ENCODE results near the gene DENND1B. TPM values are rescaled to one million over a fixed set of nuclear protein-coding genes. Genes with fewer than 3 reads are reported as not detected.

The DENND1B gene
- total RNA-seq, 4 donors from 2014 or later, result 9.0 to 40.2 (median 10.8) TPM

DNA sequence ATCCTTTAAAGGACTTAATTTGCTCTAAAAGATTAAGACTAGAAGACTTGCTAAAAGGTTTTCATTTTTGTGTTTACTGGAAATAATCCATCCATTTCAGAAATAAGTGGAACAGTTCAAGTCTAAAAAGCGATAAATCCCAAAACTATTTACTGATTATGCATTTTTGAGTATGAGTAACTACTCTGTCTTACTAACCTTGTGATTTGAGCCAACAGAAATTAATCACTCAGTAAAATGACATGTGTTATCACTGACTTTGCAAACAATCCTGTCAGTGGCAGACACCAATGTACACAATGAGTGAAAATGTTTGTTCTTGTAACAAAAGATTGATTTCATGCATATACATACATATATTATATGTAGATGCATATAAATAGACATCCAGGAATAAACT is 218.0 kb downstream of the DENND1B start:
- H3K4me1 ChIP-seq, result peaks cover 0 to 8% (median 0%) of the 10 kb centered on the region in 4 donors
- no peak overlapping the region for H3K27ac ChIP-seq
- H3K27me3 ChIP-seq, result no peaks in the 10 kb centered on the region
- TF ChIP-seq, protein P1, sequence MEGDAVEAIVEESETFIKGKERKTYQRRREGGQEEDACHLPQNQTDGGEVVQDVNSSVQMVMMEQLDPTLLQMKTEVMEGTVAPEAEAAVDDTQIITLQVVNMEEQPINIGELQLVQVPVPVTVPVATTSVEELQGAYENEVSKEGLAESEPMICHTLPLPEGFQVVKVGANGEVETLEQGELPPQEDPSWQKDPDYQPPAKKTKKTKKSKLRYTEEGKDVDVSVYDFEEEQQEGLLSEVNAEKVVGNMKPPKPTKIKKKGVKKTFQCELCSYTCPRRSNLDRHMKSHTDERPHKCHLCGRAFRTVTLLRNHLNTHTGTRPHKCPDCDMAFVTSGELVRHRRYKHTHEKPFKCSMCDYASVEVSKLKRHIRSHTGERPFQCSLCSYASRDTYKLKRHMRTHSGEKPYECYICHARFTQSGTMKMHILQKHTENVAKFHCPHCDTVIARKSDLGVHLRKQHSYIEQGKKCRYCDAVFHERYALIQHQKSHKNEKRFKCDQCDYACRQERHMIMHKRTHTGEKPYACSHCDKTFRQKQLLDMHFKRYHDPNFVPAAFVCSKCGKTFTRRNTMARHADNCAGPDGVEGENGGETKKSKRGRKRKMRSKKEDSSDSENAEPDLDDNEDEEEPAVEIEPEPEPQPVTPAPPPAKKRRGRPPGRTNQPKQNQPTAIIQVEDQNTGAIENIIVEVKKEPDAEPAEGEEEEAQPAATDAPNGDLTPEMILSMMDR (IDR thresholded peaks at IDR 0.05), result no peak
- TF ChIP-seq POLR2A (IDR thresholded peaks at IDR 0.05) (no peak), EP300 (IDR thresholded peaks at IDR 0.05) (no peak)
- H3K36me3 ChIP-seq, result no peaks in the 10 kb centered on the region
- no peaks in the 10 kb centered on the region for H3K9me3 ChIP-seq
- no peak overlapping the region for H3K4me3 ChIP-seq
- WGBS, 2 donors, result 31 to 35% methylated on average over 1 of the region's 1 CpG
- no peak for DNase-seq (ENCODE audit: low spot score in 2 of 2)

DNA sequence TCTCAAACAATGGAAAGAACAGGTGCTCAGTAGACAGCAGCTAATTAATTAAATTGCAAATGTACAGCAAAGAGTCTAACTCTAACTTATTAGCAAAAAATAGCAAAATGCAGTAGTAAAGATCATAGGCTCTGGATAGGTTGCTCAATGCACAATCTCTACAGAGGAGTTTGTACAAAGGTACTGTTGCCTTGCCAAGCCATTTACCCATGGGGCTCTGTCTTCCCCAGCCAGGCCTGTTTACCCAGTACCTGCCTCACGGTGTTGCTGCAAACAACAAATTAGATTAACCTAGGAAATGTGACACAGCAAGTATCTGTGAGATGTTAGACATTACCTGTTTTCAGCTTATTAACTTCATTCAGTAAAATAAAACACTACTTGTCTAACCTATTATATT is 222.0 kb downstream of the DENND1B start:
- H3K27ac ChIP-seq, result no peak overlapping the region
- no peak for DNase-seq (ENCODE audit: low spot score in 2 of 2)
- no peaks in the 10 kb centered on the region for H3K27me3 ChIP-seq
- no peak overlapping the region for H3K4me3 ChIP-seq
- no peaks in the 10 kb centered on the region for H3K36me3 ChIP-seq
- H3K4me1 ChIP-seq, result peaks cover 0 to 8% (median 0%) of the 10 kb centered on the region in 4 donors
- TF ChIP-seq, protein P1 (IDR thresholded peaks at IDR 0.05), result no peak
- TF ChIP-seq POLR2A (IDR thresholded peaks at IDR 0.05) (no peak), EP300 (IDR thresholded peaks at IDR 0.05) (no peak)
- WGBS, 2 donors, result 0 to 53% methylated on average over 1 of the region's 1 CpG
- no peaks in the 10 kb centered on the region for H3K9me3 ChIP-seq

DNA sequence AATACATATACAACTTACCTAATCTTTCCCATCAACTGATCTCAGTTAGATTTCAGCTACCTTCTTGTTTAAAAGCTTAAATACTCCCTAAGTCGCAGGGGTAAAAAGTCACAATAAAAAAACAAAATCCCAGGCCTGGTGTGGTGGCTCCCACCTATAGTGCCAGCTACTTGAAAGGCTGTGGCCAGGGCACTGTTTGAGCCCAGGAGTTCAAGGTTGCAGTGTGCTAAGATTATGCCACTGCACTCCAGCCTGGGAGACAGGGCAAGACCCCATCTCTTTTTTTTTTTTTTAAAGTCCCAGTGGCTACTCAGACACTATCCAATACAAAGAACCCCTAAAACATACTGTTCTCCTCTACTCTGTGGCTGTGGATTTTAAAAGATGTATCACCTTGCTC is 228.3 kb downstream of the DENND1B start:
- WGBS, 2 donors, result 95 to 100% methylated on average over 1 of the region's 1 CpG
- H3K36me3 ChIP-seq, result peaks cover 0 to 4% (median 3%) of the 10 kb centered on the region in 3 donors
- H3K9me3 ChIP-seq, result no peaks in the 10 kb centered on the region
- no peak for DNase-seq (ENCODE audit: low spot score in 2 of 2)
- H3K27me3 ChIP-seq, result no peaks in the 10 kb centered on the region
- no peaks in the 10 kb centered on the region for H3K4me1 ChIP-seq
- no peak overlapping the region for H3K27ac ChIP-seq
- no peak overlapping the region for H3K4me3 ChIP-seq
- TF ChIP-seq, protein P1 (IDR thresholded peaks at IDR 0.05), result no peak
- no peak for TF ChIP-seq EP300 (IDR thresholded peaks at IDR 0.05)

DNA sequence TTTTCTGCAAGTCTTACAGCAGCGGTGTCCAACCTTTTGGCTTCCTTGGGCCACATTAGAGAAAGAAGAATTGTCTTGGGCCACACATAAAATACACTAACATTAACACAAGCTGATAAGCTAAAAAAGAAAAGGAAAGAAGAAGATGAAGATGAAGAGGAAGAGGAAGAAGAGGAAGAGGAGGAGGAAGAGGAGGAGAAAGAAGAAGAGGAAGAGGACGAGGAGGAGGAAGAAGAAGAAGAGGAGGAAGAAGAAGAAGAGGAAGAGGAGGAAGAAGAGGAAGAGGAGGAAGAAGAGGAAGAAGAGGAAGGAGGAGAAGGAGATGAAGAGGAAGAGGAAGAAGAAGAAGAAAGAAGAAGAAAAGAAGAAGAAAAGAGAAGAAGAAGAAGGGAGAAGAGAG is 230.7 kb downstream of the DENND1B start:
- TF ChIP-seq, protein P1 (IDR thresholded peaks at IDR 0.05), result no peak
- TF ChIP-seq EP300 (IDR thresholded peaks at IDR 0.05), result no peak
- no peak for TF ChIP-seq POLR2A (IDR thresholded peaks at IDR 0.05)
- whole genome bisulfite sequencing, 2 donors, result 89 to 92% methylated on average over 2 of the region's 2 CpGs
- H3K27ac ChIP-seq, result no peak overlapping the region
- H3K36me3 ChIP-seq, result peaks cover 0 to 4% (median 3%) of the 10 kb centered on the region in 3 donors
- H3K4me3 ChIP-seq, result no peak overlapping the region
- no peaks in the 10 kb centered on the region for H3K27me3 ChIP-seq
- no peak for DNase-seq (ENCODE audit: low spot score in 2 of 2)
- no peaks in the 10 kb centered on the region for H3K4me1 ChIP-seq
- H3K9me3 ChIP-seq, result no peaks in the 10 kb centered on the region

DNA sequence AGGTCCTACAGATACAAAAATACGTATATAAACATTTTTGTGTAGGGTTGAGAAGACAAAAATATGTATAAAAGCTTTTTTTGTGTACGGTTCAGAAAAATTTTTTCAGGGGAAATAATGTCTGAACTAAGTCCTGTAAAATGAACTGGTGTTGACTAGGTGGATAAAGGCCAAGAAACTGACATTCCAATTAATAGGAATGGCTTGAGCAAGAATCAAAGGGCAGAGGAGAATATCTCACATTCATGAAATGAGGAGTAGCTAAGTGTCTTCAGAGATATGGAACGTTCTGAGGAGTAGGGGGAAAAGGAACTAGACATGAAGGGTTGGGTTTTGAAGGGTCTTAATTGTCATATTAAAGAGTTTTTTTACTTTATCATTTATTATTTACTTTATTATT is 231.2 kb downstream of the DENND1B start:
- WGBS, 2 donors, result 86% methylated on average over 3 of the region's 3 CpGs
- Histone ChIP-seq H3K27ac (no peak overlapping the region), H3K36me3 (peaks cover 0 to 5% (median 3%) of the 10 kb centered on the region in 3 donors), H3K4me1 (no peaks in the 10 kb centered on the region), H3K27me3 (no peaks in the 10 kb centered on the region), H3K9me3 (no peaks in the 10 kb centered on the region), H3K4me3 (no peak overlapping the region)
- DNase-seq (ENCODE audit: low spot score in 2 of 2), result no peak
- TF ChIP-seq POLR2A (IDR thresholded peaks at IDR 0.05), result no peak
- TF ChIP-seq, protein P1 (IDR thresholded peaks at IDR 0.05), result no peak
- no peak for TF ChIP-seq EP300 (IDR thresholded peaks at IDR 0.05)
